Stimulated activated CD4-positive, alpha-beta T cell treated with anti-CD3 and anti-CD28 coated beads, Interleukin-1b, Interleukin-23, amount 100 ng/mL, for 4 hours (primary cell): ENCODE data around the gene BCAT1.

ENCODE experiments used
- DNase-seq, 2 donors: peaks; one replicate each; pipeline ENCODE4 v3.0.0-alpha.2; 2020; ENCODE audit warnings: low read depth in 2 of 2

BCAT1 gene

GRCh38 chr12:24767016-24767415 is 181.9 kb downstream of the BCAT1 start:
- DNase-seq = no peak

- no peak for DNase-seq
Observed at GRCh38 chr12:24764712-24765111, 184.2 kb downstream of the BCAT1 start.

GRCh38 chr12:24760606-24761378 is 188.1 kb downstream of the BCAT1 start:
- no peak for DNase-seq

- DNase-seq = no peak
Observed at GRCh38 chr12:24760162-24760561, 188.7 kb downstream of the BCAT1 start.
